Liver (tissue), 3 donors: ENCODE results near the gene NDUFB2.

ENCODE experiments used
- RAD21 ChIP-seq, 2 donors: IDR thresholded peaks; 2 replicates each; pipeline ENCODE4 v1.6.1; 2016; ENCODE audit warnings: antibody characterized with exemption in 2 of 2, mild to moderate bottlenecking in 2 of 2
- RXRA ChIP-seq, 2 donors: IDR thresholded peaks; 2 replicates each; pipeline ENCODE4 v1.6.1; 2017 to 2018; ENCODE audit warnings: antibody characterized with exemption in 2 of 2, mild to moderate bottlenecking in 1 of 2
- SP1 ChIP-seq: IDR thresholded peaks from 2 replicates; pipeline ENCODE4 v1.6.1; 2018; ENCODE audit warnings: antibody characterized with exemption, mild to moderate bottlenecking
- TAF1 ChIP-seq: conservative IDR thresholded peaks from 2 replicates; pipeline ENCODE4 v1.6.1; 2016; ENCODE audit warnings: antibody characterized with exemption, mild to moderate bottlenecking
- YY1 ChIP-seq: IDR thresholded peaks from 2 replicates; pipeline ENCODE4 v1.6.1; 2016; ENCODE audit warnings: antibody characterized with exemption, mild to moderate bottlenecking
- TF ChIP-seq, protein P1 (sequence below): fragments of 150-350 bp; IDR thresholded peaks from 2 replicates; pipeline ENCODE4 v1.5.1; 2017; ENCODE audit warnings: improper control_type of control experiment, low read depth, low read length; ENCODE audit not compliant: missing input control
- TF ChIP-seq, protein P2 (sequence below): IDR thresholded peaks from 2 replicates; pipeline ENCODE4 v1.6.1; 2016; ENCODE audit warnings: antibody characterized with exemption, mild to moderate bottlenecking
- TF ChIP-seq, protein P3 (sequence below): IDR thresholded peaks from 2 replicates; pipeline ENCODE4 v1.6.1; 2016; ENCODE audit warnings: antibody characterized with exemption
- TF ChIP-seq, protein P4 (sequence below): IDR thresholded peaks from 2 replicates; pipeline ENCODE4 v1.6.1; 2016; ENCODE audit warnings: antibody characterized with exemption
- TF ChIP-seq, protein P5 (sequence below): IDR thresholded peaks from 2 replicates; pipeline ENCODE4 v1.6.1; 2016; ENCODE audit warnings: antibody characterized with exemption
- donor health status: healthy.
- donor health status: healthy.

DNA sequence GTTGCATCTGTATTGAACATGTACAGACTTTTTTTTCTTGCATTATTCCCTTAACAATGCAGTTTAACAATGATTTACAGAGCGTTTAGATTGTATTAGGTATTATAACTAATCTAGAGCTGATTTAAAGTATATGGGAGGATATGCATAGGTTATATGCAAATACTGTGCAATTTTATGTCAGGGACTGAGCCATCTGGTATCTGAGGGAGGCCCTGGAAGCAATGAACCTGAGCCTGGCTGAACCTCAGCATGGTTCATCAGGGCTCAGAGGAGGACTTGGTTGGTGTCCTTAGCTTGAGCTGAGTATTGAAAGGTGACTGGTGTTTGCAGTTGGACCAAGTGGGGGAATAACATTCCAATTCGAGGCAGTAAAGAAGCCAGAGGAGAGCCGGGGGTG lies 19.0 kb upstream of the NDUFB2 start:
- TF ChIP-seq, protein P1, sequence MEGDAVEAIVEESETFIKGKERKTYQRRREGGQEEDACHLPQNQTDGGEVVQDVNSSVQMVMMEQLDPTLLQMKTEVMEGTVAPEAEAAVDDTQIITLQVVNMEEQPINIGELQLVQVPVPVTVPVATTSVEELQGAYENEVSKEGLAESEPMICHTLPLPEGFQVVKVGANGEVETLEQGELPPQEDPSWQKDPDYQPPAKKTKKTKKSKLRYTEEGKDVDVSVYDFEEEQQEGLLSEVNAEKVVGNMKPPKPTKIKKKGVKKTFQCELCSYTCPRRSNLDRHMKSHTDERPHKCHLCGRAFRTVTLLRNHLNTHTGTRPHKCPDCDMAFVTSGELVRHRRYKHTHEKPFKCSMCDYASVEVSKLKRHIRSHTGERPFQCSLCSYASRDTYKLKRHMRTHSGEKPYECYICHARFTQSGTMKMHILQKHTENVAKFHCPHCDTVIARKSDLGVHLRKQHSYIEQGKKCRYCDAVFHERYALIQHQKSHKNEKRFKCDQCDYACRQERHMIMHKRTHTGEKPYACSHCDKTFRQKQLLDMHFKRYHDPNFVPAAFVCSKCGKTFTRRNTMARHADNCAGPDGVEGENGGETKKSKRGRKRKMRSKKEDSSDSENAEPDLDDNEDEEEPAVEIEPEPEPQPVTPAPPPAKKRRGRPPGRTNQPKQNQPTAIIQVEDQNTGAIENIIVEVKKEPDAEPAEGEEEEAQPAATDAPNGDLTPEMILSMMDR: no peak
- no peak for TF ChIP-seq TAF1
- TF ChIP-seq, protein P2, sequence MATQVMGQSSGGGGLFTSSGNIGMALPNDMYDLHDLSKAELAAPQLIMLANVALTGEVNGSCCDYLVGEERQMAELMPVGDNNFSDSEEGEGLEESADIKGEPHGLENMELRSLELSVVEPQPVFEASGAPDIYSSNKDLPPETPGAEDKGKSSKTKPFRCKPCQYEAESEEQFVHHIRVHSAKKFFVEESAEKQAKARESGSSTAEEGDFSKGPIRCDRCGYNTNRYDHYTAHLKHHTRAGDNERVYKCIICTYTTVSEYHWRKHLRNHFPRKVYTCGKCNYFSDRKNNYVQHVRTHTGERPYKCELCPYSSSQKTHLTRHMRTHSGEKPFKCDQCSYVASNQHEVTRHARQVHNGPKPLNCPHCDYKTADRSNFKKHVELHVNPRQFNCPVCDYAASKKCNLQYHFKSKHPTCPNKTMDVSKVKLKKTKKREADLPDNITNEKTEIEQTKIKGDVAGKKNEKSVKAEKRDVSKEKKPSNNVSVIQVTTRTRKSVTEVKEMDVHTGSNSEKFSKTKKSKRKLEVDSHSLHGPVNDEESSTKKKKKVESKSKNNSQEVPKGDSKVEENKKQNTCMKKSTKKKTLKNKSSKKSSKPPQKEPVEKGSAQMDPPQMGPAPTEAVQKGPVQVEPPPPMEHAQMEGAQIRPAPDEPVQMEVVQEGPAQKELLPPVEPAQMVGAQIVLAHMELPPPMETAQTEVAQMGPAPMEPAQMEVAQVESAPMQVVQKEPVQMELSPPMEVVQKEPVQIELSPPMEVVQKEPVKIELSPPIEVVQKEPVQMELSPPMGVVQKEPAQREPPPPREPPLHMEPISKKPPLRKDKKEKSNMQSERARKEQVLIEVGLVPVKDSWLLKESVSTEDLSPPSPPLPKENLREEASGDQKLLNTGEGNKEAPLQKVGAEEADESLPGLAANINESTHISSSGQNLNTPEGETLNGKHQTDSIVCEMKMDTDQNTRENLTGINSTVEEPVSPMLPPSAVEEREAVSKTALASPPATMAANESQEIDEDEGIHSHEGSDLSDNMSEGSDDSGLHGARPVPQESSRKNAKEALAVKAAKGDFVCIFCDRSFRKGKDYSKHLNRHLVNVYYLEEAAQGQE: no peak
- no peak for TF ChIP-seq RXRA (IDR thresholded peaks at IDR 0.05)
- TF ChIP-seq, protein P3, sequence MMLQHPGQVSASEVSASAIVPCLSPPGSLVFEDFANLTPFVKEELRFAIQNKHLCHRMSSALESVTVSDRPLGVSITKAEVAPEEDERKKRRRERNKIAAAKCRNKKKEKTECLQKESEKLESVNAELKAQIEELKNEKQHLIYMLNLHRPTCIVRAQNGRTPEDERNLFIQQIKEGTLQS: no peak
- TF ChIP-seq, protein P4, sequence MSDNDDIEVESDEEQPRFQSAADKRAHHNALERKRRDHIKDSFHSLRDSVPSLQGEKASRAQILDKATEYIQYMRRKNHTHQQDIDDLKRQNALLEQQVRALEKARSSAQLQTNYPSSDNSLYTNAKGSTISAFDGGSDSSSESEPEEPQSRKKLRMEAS: no peak
- TF ChIP-seq RAD21 (IDR thresholded peaks at IDR 0.05): no peak
- TF ChIP-seq SP1: no peak
- TF ChIP-seq, protein P5, sequence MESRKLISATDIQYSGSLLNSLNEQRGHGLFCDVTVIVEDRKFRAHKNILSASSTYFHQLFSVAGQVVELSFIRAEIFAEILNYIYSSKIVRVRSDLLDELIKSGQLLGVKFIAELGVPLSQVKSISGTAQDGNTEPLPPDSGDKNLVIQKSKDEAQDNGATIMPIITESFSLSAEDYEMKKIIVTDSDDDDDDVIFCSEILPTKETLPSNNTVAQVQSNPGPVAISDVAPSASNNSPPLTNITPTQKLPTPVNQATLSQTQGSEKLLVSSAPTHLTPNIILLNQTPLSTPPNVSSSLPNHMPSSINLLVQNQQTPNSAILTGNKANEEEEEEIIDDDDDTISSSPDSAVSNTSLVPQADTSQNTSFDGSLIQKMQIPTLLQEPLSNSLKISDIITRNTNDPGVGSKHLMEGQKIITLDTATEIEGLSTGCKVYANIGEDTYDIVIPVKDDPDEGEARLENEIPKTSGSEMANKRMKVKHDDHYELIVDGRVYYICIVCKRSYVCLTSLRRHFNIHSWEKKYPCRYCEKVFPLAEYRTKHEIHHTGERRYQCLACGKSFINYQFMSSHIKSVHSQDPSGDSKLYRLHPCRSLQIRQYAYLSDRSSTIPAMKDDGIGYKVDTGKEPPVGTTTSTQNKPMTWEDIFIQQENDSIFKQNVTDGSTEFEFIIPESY: no peak
- no peak for TF ChIP-seq YY1
